Measurements from ENCODE around the gene PDGFRB. TPM values are rescaled to one million over a fixed set of nuclear protein-coding genes. Genes with fewer than 3 reads are reported as not detected.
A peak's percentile ranks its signal among the peaks of the same experiment; 100 is the strongest.

Gene PDGFRB
- total and polyA plus RNA-seq, 10 of the 15 experiments (the other 5 are each of a cell fraction or from before 2014, with no cell fraction given), result 0.02 to 3.0 (median 1.0) TPM

DNA sequence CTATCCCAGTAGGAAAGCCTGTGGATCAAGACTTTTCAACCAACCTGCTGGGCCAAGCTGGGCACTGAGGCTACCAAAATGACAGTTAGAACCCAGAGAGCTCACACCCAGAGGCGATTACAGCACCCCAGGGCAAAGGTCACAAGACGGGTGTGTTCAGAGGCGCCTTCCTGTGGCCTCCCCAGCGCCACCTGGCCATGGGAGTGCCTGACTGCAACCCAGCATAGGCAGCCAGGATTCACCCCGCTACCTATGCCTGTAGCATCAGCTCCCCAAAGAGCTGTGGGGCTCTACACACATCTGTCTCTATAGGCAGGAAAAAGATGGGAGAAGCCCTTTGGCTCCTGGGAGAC lies 33.5 kb downstream of the PDGFRB start (continued):
- TF ChIP-seq, protein P1, sequence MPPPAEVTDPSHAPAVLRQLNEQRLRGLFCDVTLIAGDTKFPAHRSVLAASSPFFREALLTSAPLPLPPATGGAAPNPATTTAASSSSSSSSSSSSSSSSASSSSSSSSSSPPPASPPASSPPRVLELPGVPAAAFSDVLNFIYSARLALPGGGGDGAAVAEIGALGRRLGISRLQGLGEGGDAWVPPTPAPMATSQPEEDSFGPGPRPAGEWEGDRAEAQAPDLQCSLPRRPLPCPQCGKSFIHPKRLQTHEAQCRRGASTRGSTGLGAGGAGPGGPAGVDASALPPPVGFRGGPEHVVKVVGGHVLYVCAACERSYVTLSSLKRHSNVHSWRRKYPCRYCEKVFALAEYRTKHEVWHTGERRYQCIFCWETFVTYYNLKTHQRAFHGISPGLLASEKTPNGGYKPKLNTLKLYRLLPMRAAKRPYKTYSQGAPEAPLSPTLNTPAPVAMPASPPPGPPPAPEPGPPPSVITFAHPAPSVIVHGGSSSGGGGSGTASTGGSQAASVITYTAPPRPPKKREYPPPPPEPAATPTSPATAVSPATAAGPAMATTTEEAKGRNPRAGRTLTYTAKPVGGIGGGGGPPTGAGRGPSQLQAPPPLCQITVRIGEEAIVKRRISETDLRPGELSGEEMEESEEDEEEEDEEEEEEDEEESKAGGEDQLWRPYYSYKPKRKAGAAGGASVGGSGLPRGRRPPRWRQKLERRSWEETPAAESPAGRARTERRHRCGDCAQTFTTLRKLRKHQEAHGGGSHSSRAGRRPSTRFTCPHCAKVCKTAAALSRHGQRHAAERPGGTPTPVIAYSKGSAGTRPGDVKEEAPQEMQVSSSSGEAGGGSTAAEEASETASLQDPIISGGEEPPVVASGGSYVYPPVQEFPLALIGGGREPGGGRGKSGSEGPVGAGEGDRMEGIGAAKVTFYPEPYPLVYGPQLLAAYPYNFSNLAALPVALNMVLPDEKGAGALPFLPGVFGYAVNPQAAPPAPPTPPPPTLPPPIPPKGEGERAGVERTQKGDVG (CRISPR knock-in tag; IDR thresholded peaks at IDR 0.05), result no peak
- TF ChIP-seq, protein P2, sequence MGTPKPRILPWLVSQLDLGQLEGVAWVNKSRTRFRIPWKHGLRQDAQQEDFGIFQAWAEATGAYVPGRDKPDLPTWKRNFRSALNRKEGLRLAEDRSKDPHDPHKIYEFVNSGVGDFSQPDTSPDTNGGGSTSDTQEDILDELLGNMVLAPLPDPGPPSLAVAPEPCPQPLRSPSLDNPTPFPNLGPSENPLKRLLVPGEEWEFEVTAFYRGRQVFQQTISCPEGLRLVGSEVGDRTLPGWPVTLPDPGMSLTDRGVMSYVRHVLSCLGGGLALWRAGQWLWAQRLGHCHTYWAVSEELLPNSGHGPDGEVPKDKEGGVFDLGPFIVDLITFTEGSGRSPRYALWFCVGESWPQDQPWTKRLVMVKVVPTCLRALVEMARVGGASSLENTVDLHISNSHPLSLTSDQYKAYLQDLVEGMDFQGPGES (IDR thresholded peaks at IDR 0.05), result no peak
- TF ChIP-seq MTA2 (IDR thresholded peaks at IDR 0.05; ENCODE audit: low read depth), result no peak
- no peak for TF ChIP-seq RFX5 (IDR thresholded peaks at IDR 0.05; ENCODE audit: low read depth, low read length)
- no peak for TF ChIP-seq EZH2 (IDR thresholded peaks at IDR 0.05; ENCODE audit: borderline replicate concordance, control insufficient read depth, low read depth, low read length)
- no peak for TF ChIP-seq IKZF1 (conservative IDR thresholded peaks at IDR 0.05)
- TF ChIP-seq ZNF384 (IDR thresholded peaks at IDR 0.05; ENCODE audit: borderline replicate concordance, low read depth, low read length), result no peak
- no peak for TF ChIP-seq JUND (IDR thresholded peaks at IDR 0.05; ENCODE audit: low read depth, low read length)
- TF ChIP-seq, protein P3, sequence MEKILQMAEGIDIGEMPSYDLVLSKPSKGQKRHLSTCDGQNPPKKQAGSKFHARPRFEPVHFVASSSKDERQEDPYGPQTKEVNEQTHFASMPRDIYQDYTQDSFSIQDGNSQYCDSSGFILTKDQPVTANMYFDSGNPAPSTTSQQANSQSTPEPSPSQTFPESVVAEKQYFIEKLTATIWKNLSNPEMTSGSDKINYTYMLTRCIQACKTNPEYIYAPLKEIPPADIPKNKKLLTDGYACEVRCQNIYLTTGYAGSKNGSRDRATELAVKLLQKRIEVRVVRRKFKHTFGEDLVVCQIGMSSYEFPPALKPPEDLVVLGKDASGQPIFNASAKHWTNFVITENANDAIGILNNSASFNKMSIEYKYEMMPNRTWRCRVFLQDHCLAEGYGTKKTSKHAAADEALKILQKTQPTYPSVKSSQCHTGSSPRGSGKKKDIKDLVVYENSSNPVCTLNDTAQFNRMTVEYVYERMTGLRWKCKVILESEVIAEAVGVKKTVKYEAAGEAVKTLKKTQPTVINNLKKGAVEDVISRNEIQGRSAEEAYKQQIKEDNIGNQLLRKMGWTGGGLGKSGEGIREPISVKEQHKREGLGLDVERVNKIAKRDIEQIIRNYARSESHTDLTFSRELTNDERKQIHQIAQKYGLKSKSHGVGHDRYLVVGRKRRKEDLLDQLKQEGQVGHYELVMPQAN (conservative IDR thresholded peaks at IDR 0.05), result no peak
- TF ChIP-seq TARDBP (IDR thresholded peaks at IDR 0.05; ENCODE audit: borderline replicate concordance), result no peak
- TF ChIP-seq BHLHE40 (IDR thresholded peaks at IDR 0.05; ENCODE audit: borderline replicate concordance in 1 of 2, low read depth in 2 of 2, low read length in 1 of 2), result peak in 1 of 2 experiments; percentile 8; a peak in 1 of 4 replicates
- TF ChIP-seq SMAD5 (IDR thresholded peaks at IDR 0.05; ENCODE audit: low read depth), result no peak
- TF ChIP-seq SMAD1 (IDR thresholded peaks at IDR 0.05; ENCODE audit: low read depth, partially characterized antibody), result no peak
- TF ChIP-seq, protein P4, sequence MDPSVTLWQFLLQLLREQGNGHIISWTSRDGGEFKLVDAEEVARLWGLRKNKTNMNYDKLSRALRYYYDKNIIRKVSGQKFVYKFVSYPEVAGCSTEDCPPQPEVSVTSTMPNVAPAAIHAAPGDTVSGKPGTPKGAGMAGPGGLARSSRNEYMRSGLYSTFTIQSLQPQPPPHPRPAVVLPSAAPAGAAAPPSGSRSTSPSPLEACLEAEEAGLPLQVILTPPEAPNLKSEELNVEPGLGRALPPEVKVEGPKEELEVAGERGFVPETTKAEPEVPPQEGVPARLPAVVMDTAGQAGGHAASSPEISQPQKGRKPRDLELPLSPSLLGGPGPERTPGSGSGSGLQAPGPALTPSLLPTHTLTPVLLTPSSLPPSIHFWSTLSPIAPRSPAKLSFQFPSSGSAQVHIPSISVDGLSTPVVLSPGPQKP (IDR thresholded peaks at IDR 0.05; ENCODE audit: low read depth, low read length), result no peak
- TF ChIP-seq, protein P5, sequence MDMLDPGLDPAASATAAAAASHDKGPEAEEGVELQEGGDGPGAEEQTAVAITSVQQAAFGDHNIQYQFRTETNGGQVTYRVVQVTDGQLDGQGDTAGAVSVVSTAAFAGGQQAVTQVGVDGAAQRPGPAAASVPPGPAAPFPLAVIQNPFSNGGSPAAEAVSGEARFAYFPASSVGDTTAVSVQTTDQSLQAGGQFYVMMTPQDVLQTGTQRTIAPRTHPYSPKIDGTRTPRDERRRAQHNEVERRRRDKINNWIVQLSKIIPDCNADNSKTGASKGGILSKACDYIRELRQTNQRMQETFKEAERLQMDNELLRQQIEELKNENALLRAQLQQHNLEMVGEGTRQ (IDR thresholded peaks at IDR 0.05; ENCODE audit: borderline replicate concordance, low read depth, low read length), result no peak
- TF ChIP-seq, protein P6, sequence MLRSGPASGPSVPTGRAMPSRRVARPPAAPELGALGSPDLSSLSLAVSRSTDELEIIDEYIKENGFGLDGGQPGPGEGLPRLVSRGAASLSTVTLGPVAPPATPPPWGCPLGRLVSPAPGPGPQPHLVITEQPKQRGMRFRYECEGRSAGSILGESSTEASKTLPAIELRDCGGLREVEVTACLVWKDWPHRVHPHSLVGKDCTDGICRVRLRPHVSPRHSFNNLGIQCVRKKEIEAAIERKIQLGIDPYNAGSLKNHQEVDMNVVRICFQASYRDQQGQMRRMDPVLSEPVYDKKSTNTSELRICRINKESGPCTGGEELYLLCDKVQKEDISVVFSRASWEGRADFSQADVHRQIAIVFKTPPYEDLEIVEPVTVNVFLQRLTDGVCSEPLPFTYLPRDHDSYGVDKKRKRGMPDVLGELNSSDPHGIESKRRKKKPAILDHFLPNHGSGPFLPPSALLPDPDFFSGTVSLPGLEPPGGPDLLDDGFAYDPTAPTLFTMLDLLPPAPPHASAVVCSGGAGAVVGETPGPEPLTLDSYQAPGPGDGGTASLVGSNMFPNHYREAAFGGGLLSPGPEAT (IDR thresholded peaks at IDR 0.05; ENCODE audit: low read depth), result no peak
- TF ChIP-seq ZNF274 (IDR thresholded peaks at IDR 0.05; ENCODE audit: insufficient read depth, insufficient read length), result no peak
- TF ChIP-seq NFYB (IDR thresholded peaks at IDR 0.05; ENCODE audit: insufficient read depth, low read depth, low read length), result no peak
